Suprapubic skin (tissue), 4 donors: ENCODE results near the gene FAM89B. TPM values are rescaled to one million over a fixed set of nuclear protein-coding genes. Genes with fewer than 3 reads are reported as not detected.

Experiments used
- DNase-seq, 2 donors: peaks; one replicate each; pipeline ENCODE4 v3.0.0-alpha.2; 2019; ENCODE audit warnings: low spot score in 2 of 2
- H3K27ac ChIP-seq: fragments of 200-600 bp; sonication (generic); one replicate; pipeline ENCODE4 v1.5.1; 2019
- H3K27me3 ChIP-seq: fragments of 200-600 bp; sonication (generic); one replicate; pipeline ENCODE4 v1.5.1; 2019
- H3K36me3 ChIP-seq: fragments of 200-600 bp; sonication (generic); one replicate; pipeline ENCODE4 v1.5.1; 2019
- H3K4me1 ChIP-seq: fragments of 200-600 bp; sonication (generic); one replicate; pipeline ENCODE4 v1.5.1; 2019
- H3K4me3 ChIP-seq: fragments of 200-600 bp; sonication (generic); one replicate; pipeline ENCODE4 v1.5.1; 2019; ENCODE audit warnings: mild to moderate bottlenecking
- H3K9me3 ChIP-seq: fragments of 200-600 bp; sonication (generic); one replicate; pipeline ENCODE4 v1.5.1; 2019
- CTCF ChIP-seq, 2 donors: fragments of 200-600 bp in 1 of 2; fragments of 450-650 bp in 1 of 2; sonication (generic) in 1 of 2; IDR thresholded peaks; one replicate each; pipeline ENCODE4 v1.5.1; 2016 to 2019; ENCODE audit warnings: antibody characterized with exemption in 2 of 2, mild to moderate bottlenecking in 1 of 2, moderate library complexity in 1 of 2
- EP300 ChIP-seq: sonication (generic); formaldehyde crosslinking; IDR thresholded peaks from one replicate; pipeline ENCODE4 v1.6.1; 2017; ENCODE audit warnings: antibody characterized with exemption
- POLR2A ChIP-seq, 2 donors: fragments of 450-650 bp; IDR thresholded peaks; one replicate each; pipeline ENCODE4 v1.6.1; 2017; ENCODE audit warnings: antibody characterized with exemption in 2 of 2, mild to moderate bottlenecking in 2 of 2, moderate library complexity in 2 of 2
- POLR2AphosphoS5 ChIP-seq, 3 donors: sonication (generic); formaldehyde crosslinking; IDR thresholded peaks; one replicate each; pipeline ENCODE4 v1.6.1; 2017; ENCODE audit warnings: antibody characterized with exemption in 3 of 3
- WGBS: methylation state at CpG from one replicate; pipeline ENCODE4 v1.1.5; 2018; 5-methylcytosine and 5-hydroxymethylcytosine counted together
- total RNA-seq, 4 donors: library from RNA; depleted of rRNA; stranded (reverse); fragments of >200 nt; gene quantifications; one replicate each; pipeline ENCODE4 v1.1.0, GENCODE V29; 2016

Gene FAM89B
- total RNA-seq, 4 donors from 2014 or later = 45.2 to 103 (median 72.0) TPM

GRCh38 chr11:65593518-65594414, 21.4 kb downstream of the FAM89B start:
- no peaks in the 10 kb centered on the region for H3K9me3 ChIP-seq
- peak in 1 of 3 donors; percentile 14 for TF ChIP-seq POLR2AphosphoS5 (IDR thresholded peaks at IDR 0.05)
- peak; percentile 26 to 63 for TF ChIP-seq CTCF (IDR thresholded peaks at IDR 0.05)
- TF ChIP-seq EP300 = no peak
- TF ChIP-seq POLR2A (IDR thresholded peaks at IDR 0.05) = no peak
- DNase-seq = no peak
- H3K36me3 ChIP-seq = peaks cover 38% of the 10 kb centered on the region
- H3K4me3 ChIP-seq = no peak overlapping the region
- no peaks in the 10 kb centered on the region for H3K27me3 ChIP-seq
- H3K27ac ChIP-seq = no peak overlapping the region
- peaks cover 67% of the 10 kb centered on the region for H3K4me1 ChIP-seq
- 56% methylated on average over 13 of the region's 26 CpGs for WGBS

- Histone ChIP-seq H3K9me3 (no peaks in the 10 kb centered on the region), H3K4me3 (peak overlapping the region; percentile 34), H3K27me3 (no peaks in the 10 kb centered on the region), H3K4me1 (peaks cover 55% of the 10 kb centered on the region), H3K36me3 (peaks cover 46% of the 10 kb centered on the region), H3K27ac (peak overlapping the region; percentile 75)
- DNase-seq = no peak
- no CpG with 5 or more reads among the region's 3 CpGs for WGBS
- TF ChIP-seq CTCF (IDR thresholded peaks at IDR 0.05) = no peak
- TF ChIP-seq POLR2A (IDR thresholded peaks at IDR 0.05) = no peak
- TF ChIP-seq EP300 = no peak
- no peak for TF ChIP-seq POLR2AphosphoS5 (IDR thresholded peaks at IDR 0.05)
Observed at GRCh38 chr11:65595131-65595530, 22.8 kb downstream of the FAM89B start.

GRCh38 chr11:65595543-65596281, 23.4 kb downstream of the FAM89B start, which contains the start of gene KCNK7:
Gene KCNK7, minus strand, starts transcription at chr11:65595800. Its CDS starts 28 bp downstream, at chr11:65595772.
- 50% methylated on average over 11 of the region's 12 CpGs for WGBS
- peak within 1 kb of the TSS; percentile 34 for H3K4me3 ChIP-seq
- no peak for TF ChIP-seq POLR2A (IDR thresholded peaks at IDR 0.05)
- no peak for TF ChIP-seq POLR2AphosphoS5 (IDR thresholded peaks at IDR 0.05)
- TF ChIP-seq EP300 = no peak
- no peak for TF ChIP-seq CTCF (IDR thresholded peaks at IDR 0.05)
- H3K4me1 ChIP-seq = peaks cover 49% of the 10 kb centered on the region
- peaks cover 46% of the 10 kb centered on the region for H3K36me3 ChIP-seq
- no peaks in the 10 kb centered on the region for H3K27me3 ChIP-seq
- peak in 1 of 2 donors; percentile 71 for DNase-seq
- H3K27ac ChIP-seq = peak within 1 kb of the TSS; percentile 75
- no peaks in the 10 kb centered on the region for H3K9me3 ChIP-seq

GRCh38 chr11:65596520-65596919, 24.2 kb downstream of the FAM89B start:
- Histone ChIP-seq H3K27me3 (no peaks in the 10 kb centered on the region), H3K4me1 (peaks cover 48% of the 10 kb centered on the region), H3K36me3 (peaks cover 50% of the 10 kb centered on the region), H3K4me3 (no peak overlapping the region), H3K27ac (no peak overlapping the region), H3K9me3 (no peaks in the 10 kb centered on the region)
- WGBS = 81% methylated on average over 6 of the region's 6 CpGs
- DNase-seq = no peak
- TF ChIP-seq POLR2A (IDR thresholded peaks at IDR 0.05) (no peak), EP300 (no peak)

GRCh38 chr11:65598258-65598699, 25.9 kb downstream of the FAM89B start:
- no peak overlapping the region for H3K27ac ChIP-seq
- no peak for DNase-seq
- H3K4me3 ChIP-seq = no peak overlapping the region
- TF ChIP-seq POLR2A (IDR thresholded peaks at IDR 0.05) = no peak
- no peak for TF ChIP-seq CTCF (IDR thresholded peaks at IDR 0.05)
- TF ChIP-seq EP300 = no peak
- TF ChIP-seq POLR2AphosphoS5 (IDR thresholded peaks at IDR 0.05) = no peak
- no peaks in the 10 kb centered on the region for H3K27me3 ChIP-seq
- peaks cover 32% of the 10 kb centered on the region for H3K4me1 ChIP-seq
- no peaks in the 10 kb centered on the region for H3K9me3 ChIP-seq
- H3K36me3 ChIP-seq = peaks cover 53% of the 10 kb centered on the region
- 90% methylated on average over 14 of the region's 16 CpGs for WGBS
